Mesenchymal stem cell (in vitro differentiated cells and primary cell): Measurements from ENCODE around the gene FAM180B.
"Not testable (repeated sequence)": the region's sequence is repeated elsewhere in the genome, so short reads cannot be mapped to it uniquely, and the experiment has no call there.

Experiments
- DNase-seq: peaks from one replicate; pipeline ENCODE4 v3.0.0-alpha.2; 2013
- H2AFZ ChIP-seq: one replicate; pipeline ENCODE4 v1.6.1; 2013; ENCODE audit warnings: low read depth, mild to moderate bottlenecking, control low read depth, inconsistent platforms, low read length, moderate library complexity
- H2AK5ac ChIP-seq: 2 replicates; pipeline ENCODE4 v1.6.1; 2013; ENCODE audit warnings: low read length, moderate library complexity, mild to moderate bottlenecking, inconsistent platforms; ENCODE audit not compliant: severe bottlenecking
- H2BK120ac ChIP-seq: one replicate; pipeline ENCODE4 v1.6.1; 2013; ENCODE audit warnings: low read depth, mild to moderate bottlenecking, inconsistent platforms, low read length, moderate library complexity
- H2BK12ac ChIP-seq, 2 experiments: one replicate each; pipeline ENCODE4 v1.6.1; 2013; ENCODE audit warnings: inconsistent platforms in 2 of 2, low read length in 2 of 2, mild to moderate bottlenecking in 2 of 2, moderate library complexity in 2 of 2, control low read depth in 1 of 2
- H2BK15ac ChIP-seq: one replicate; pipeline ENCODE4 v1.6.1; 2013; ENCODE audit warnings: mild to moderate bottlenecking, low read depth, inconsistent platforms; ENCODE audit not compliant: poor library complexity, severe bottlenecking
- H2BK5ac ChIP-seq: 2 replicates; pipeline ENCODE4 v1.6.1; 2013; ENCODE audit warnings: low read depth, mild to moderate bottlenecking, low read length, control low read depth, inconsistent platforms; ENCODE audit not compliant: poor library complexity, severe bottlenecking
- H3K14ac ChIP-seq, 2 experiments: one replicate each; pipeline ENCODE4 v1.6.1; 2013; ENCODE audit warnings: inconsistent platforms in 2 of 2, low read length in 2 of 2, control low read depth in 1 of 2, mild to moderate bottlenecking in 1 of 2, moderate library complexity in 1 of 2
- H3K18ac ChIP-seq, 2 experiments: one replicate each; pipeline ENCODE4 v1.6.1; 2013; ENCODE audit warnings: inconsistent platforms in 2 of 2, low read length in 2 of 2, control low read depth in 1 of 2, low read depth in 1 of 2, mild to moderate bottlenecking in 1 of 2
- H3K23ac ChIP-seq, 2 experiments: one replicate each; pipeline ENCODE4 v1.6.1; 2013; ENCODE audit warnings: inconsistent platforms in 2 of 2, low read length in 2 of 2, mild to moderate bottlenecking in 2 of 2, moderate library complexity in 2 of 2, control low read depth in 1 of 2
- H3K27ac ChIP-seq: 2 replicates; pipeline ENCODE4 v1.5.1; 2013; ENCODE audit warnings: mild to moderate bottlenecking, moderate library complexity, low read length, control low read depth, inconsistent platforms; ENCODE audit not compliant: poor library complexity, severe bottlenecking
- H3K27me3 ChIP-seq, 2 experiments: 2 replicates each; pipeline versions ENCODE4 v1.6.1 to v1.7.0; 2013; ENCODE audit warnings: low read length in 2 of 2, mild to moderate bottlenecking in 2 of 2, moderate library complexity in 2 of 2, control low read depth in 1 of 2, inconsistent platforms in 1 of 2; ENCODE audit not compliant: control insufficient read depth in 1 of 2, insufficient read depth in 1 of 2
- H3K36me3 ChIP-seq, 2 experiments: 2 replicates each; pipeline versions ENCODE4 v1.6.1 to v1.7.0; 2013; ENCODE audit warnings: low read length in 2 of 2, control low read depth in 1 of 2, inconsistent platforms in 1 of 2, low read depth in 1 of 2, mild to moderate bottlenecking in 1 of 2; ENCODE audit not compliant: insufficient read depth in 2 of 2, control insufficient read depth in 1 of 2
- H3K4ac ChIP-seq, 2 experiments: one replicate each; pipeline ENCODE4 v1.6.1; 2013; ENCODE audit warnings: inconsistent platforms in 2 of 2, low read length in 2 of 2, mild to moderate bottlenecking in 2 of 2, moderate library complexity in 2 of 2, control low read depth in 1 of 2, low read depth in 1 of 2
- H3K4me1 ChIP-seq: 2 replicates; pipeline ENCODE4 v1.6.1; 2013; ENCODE audit warnings: low read depth, low read length, control low read depth; ENCODE audit not compliant: control insufficient read depth, insufficient read depth
- H3K4me2 ChIP-seq: 2 replicates; pipeline ENCODE4 v1.6.1; 2013; ENCODE audit warnings: low read length, mild to moderate bottlenecking, inconsistent platforms; ENCODE audit not compliant: poor library complexity, severe bottlenecking
- H3K4me3 ChIP-seq, 2 experiments: 2 replicates each; pipeline versions ENCODE4 v1.5.1 to v1.7.0; 2013; ENCODE audit warnings: low read length in 2 of 2, mild to moderate bottlenecking in 2 of 2, control low read depth in 1 of 2, low read depth in 1 of 2; ENCODE audit not compliant: insufficient read depth in 1 of 2
- H3K79me1 ChIP-seq: replicated peaks from 2 replicates; pipeline ENCODE4 v1.6.1; 2013; ENCODE audit warnings: mild to moderate bottlenecking, control low read depth, low read length, inconsistent platforms; ENCODE audit not compliant: poor library complexity, severe bottlenecking
- H3K9ac ChIP-seq: 2 replicates; pipeline ENCODE4 v1.7.0; 2013; ENCODE audit warnings: mild to moderate bottlenecking, low read length, moderate library complexity
- H3K9me3 ChIP-seq: 2 replicates; pipeline ENCODE4 v1.7.0; 2013; ENCODE audit warnings: mild to moderate bottlenecking, low read length; ENCODE audit not compliant: control insufficient read depth
- H4K8ac ChIP-seq: one replicate; pipeline ENCODE4 v1.6.1; 2013; ENCODE audit warnings: inconsistent platforms, mild to moderate bottlenecking, low read length, moderate library complexity
- H4K91ac ChIP-seq: one replicate; pipeline ENCODE4 v1.6.1; 2013; ENCODE audit warnings: mild to moderate bottlenecking, low read length, inconsistent platforms
- WGBS: methylation state at CpG from one replicate; pipeline ENCODE4 v1.1.7; 2013; ENCODE audit warnings: mixed read lengths; 5-methylcytosine and 5-hydroxymethylcytosine counted together

Gene FAM180B

DNA sequence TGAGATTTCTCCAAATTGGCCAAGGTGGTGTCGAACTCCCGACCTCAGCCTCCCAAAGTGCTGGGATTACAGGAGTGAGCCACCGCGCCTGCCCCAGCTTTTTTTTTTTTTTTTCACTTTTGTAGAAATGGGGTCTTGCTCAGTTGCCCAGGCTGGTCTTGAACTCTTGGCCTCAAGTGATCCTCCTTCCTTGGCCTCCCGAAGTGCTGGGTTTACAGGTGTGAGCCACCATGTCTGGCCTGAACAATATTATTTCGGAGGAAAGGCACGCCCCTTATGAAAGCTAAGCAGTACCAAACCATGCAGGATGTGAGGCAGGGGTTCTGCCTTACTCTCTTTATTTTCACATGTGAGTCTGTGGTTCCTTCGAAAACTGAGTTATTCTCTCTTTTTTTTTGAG is 39.8 kb downstream of the FAM180B start:
- no peaks in the 10 kb centered on the region for H3K4me1 ChIP-seq
- H3K23ac ChIP-seq = no peak overlapping the region
- H3K27me3 ChIP-seq = no peaks in the 10 kb centered on the region
- no peak overlapping the region for H3K4ac ChIP-seq
- no peak overlapping the region for H2BK12ac ChIP-seq
- H3K18ac ChIP-seq = no peak overlapping the region
- no peak overlapping the region for H3K4me3 ChIP-seq
- 90% methylated on average over 8 of the region's 8 CpGs for WGBS
- no peak overlapping the region for H4K91ac ChIP-seq
- peaks cover 9% of the 10 kb centered on the region for H3K79me1 ChIP-seq
- H2BK5ac ChIP-seq = no peak overlapping the region
- H2AK5ac ChIP-seq = no peak overlapping the region
- no peak overlapping the region for H2AFZ ChIP-seq
- H3K14ac ChIP-seq = no peak overlapping the region
- H3K27ac ChIP-seq = no peak overlapping the region
- H3K9me3 ChIP-seq = no peaks in the 10 kb centered on the region
- no peak overlapping the region for H2BK120ac ChIP-seq
- H2BK15ac ChIP-seq = no peak overlapping the region
- DNase-seq = no peak
- no peak overlapping the region for H3K9ac ChIP-seq
- no peak overlapping the region for H4K8ac ChIP-seq
- peaks cover 50 to 93% of the 10 kb centered on the region in 2 experiments for H3K36me3 ChIP-seq
- H3K4me2 ChIP-seq = no peak overlapping the region

DNA sequence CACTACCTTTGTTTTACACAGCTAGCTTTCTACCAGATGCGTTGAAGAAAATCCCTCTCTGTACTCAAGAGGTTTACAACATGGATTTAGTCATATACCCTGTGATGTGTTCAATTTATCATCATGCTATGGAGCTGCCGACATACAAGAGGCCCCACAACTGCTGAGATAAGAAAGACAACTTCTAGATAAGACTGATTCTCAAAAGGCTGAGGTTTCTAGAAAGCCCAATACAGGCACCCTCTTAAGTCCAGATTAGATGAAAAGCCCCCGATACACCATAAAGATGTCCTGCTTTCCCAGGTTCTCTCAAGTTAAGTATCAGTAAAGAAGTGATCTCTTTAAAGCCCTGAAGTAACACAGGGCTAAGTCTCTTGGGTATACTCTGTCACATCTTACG is 41.5 kb downstream of the FAM180B start:
- Histone ChIP-seq H3K36me3 (peaks cover 47 to 90% of the 10 kb centered on the region in 2 experiments), H3K4me2 (no peak overlapping the region), H2BK5ac (no peak overlapping the region), H3K4ac (no peak overlapping the region), H3K4me3 (no peak overlapping the region), H3K27ac (no peak overlapping the region), H3K9ac (no peak overlapping the region), H4K91ac (no peak overlapping the region), H3K4me1 (no peaks in the 10 kb centered on the region), H3K18ac (no peak overlapping the region), H3K27me3 (no peaks in the 10 kb centered on the region), H4K8ac (no peak overlapping the region), H2BK12ac (no peak overlapping the region), H3K23ac (no peak overlapping the region), H3K14ac (no peak overlapping the region), H2AK5ac (no peak overlapping the region), H3K79me1 (peaks cover 9% of the 10 kb centered on the region), H3K9me3 (no peaks in the 10 kb centered on the region), H2AFZ (no peak overlapping the region), H2BK15ac (no peak overlapping the region), H2BK120ac (no peak overlapping the region)
- WGBS = 92% methylated on average over 4 of the region's 4 CpGs
- DNase-seq = no peak

DNA sequence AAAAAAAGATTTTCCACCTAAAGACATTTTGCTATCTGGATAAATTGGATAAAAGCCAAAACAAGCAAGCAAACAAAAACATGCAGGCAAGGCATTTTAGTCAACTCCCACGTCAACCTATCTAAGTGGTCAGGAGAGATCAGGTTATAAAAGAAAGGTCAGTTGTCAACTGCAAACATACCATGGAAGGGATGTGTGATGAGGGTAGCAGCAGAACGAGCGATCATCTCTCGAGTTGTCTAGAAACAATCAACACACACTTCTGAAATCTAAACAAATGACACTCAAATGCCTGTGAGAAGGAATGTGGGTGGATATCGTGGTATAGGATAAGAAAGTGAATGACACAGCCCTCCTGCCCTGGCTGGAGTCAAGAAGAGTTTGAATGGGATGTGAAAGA is 45.0 kb downstream of the FAM180B start:
- Histone ChIP-seq H3K4ac (no peak overlapping the region), H2BK120ac (no peak overlapping the region), H3K9ac (no peak overlapping the region), H3K23ac (no peak overlapping the region), H3K4me2 (no peak overlapping the region), H3K14ac (no peak overlapping the region), H2AK5ac (no peak overlapping the region), H3K27me3 (no peaks in the 10 kb centered on the region), H2BK15ac (no peak overlapping the region), H3K9me3 (no peaks in the 10 kb centered on the region), H4K8ac (no peak overlapping the region), H3K4me1 (no peaks in the 10 kb centered on the region), H2AFZ (no peak overlapping the region), H2BK12ac (no peak overlapping the region), H3K27ac (no peak overlapping the region), H3K4me3 (no peak overlapping the region), H3K36me3 (peaks cover 37 to 83% of the 10 kb centered on the region in 2 experiments), H3K18ac (no peak overlapping the region), H4K91ac (no peak overlapping the region), H2BK5ac (no peak overlapping the region), H3K79me1 (peaks cover 10% of the 10 kb centered on the region)
- DNase-seq = peak; percentile 32
- WGBS = no CpG with 5 or more reads among the region's 5 CpGs

DNA sequence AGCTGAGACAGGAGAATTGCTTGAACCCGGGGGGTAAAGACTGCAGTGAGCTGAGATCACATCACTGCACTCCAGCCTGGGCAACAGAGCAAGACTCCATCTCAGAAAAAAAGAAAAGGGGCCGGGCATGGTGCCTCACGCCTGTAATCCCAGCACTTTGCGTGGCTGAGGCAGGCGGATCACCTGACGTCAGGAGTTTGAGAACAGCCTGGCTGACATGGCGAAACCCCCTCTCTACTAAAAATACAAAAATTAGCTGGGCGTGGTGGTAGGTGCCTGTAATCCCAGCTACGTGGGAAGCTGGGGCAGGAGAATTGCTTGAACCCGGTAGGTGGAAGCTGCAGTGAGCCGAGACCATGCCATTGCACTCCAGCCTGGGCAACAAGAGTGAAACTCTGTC is 49.9 kb downstream of the FAM180B start:
- not testable (repeated sequence) for H2AK5ac ChIP-seq, H3K18ac ChIP-seq, H2BK12ac ChIP-seq, H2BK15ac ChIP-seq, H3K4me3 ChIP-seq, H4K8ac ChIP-seq, H3K9ac ChIP-seq, H2AFZ ChIP-seq, H3K27ac ChIP-seq, H2BK5ac ChIP-seq, H3K14ac ChIP-seq, H4K91ac ChIP-seq, H3K27me3 ChIP-seq, H3K9me3 ChIP-seq, H3K23ac ChIP-seq, DNase-seq, H3K4ac ChIP-seq, H3K4me2 ChIP-seq, H2BK120ac ChIP-seq, H3K4me1 ChIP-seq
- Histone ChIP-seq H3K36me3 (peaks cover 28 to 66% of the 10 kb centered on the region in 2 experiments), H3K79me1 (peaks cover 11% of the 10 kb centered on the region)
- over 99% methylated on average over 11 of the region's 11 CpGs for WGBS
